Tibial artery (tissue), 4 donors: ENCODE data around the gene PGAM5.

Experiments
- DNase-seq, 2 donors: peaks; one replicate each; pipeline ENCODE4 v3.0.0-alpha.2; 2019
- H3K27ac ChIP-seq, 2 donors: fragments of 200-600 bp; sonication (generic) in 1 of 2; 1 replicate in 1 of 2; 2 replicates in 1 of 2; pipeline ENCODE4 v1.5.1; 2018 to 2019; ENCODE audit warnings: mild to moderate bottlenecking in 1 of 2
- H3K27me3 ChIP-seq, 2 donors: fragments of 200-600 bp; sonication (generic) in 1 of 2; one replicate each; pipeline versions ENCODE4 v1.5.1 to v1.6.0; 2016 to 2019
- H3K36me3 ChIP-seq, 3 donors: fragments of 200-600 bp; sonication (generic) in 2 of 3; one replicate each; pipeline ENCODE4 v1.5.1; 2016 to 2019; ENCODE audit warnings: mild to moderate bottlenecking in 2 of 3
- H3K4me1 ChIP-seq, 4 donors: fragments of 200-600 bp; sonication (generic) in 2 of 4; 1 replicate in 3 of 4; 2 replicates in 1 of 4; pipeline ENCODE4 v1.5.1; 2016 to 2019
- H3K4me3 ChIP-seq, 2 donors: fragments of 200-600 bp; sonication (generic) in 1 of 2; 1 replicate in 1 of 2; 2 replicates in 1 of 2; pipeline ENCODE4 v1.5.1; 2018 to 2019; ENCODE audit warnings: mild to moderate bottlenecking in 2 of 2
- H3K9me3 ChIP-seq, 3 donors: fragments of 200-600 bp; sonication (generic) in 1 of 3; one replicate each; pipeline ENCODE4 v1.5.1; 2016 to 2019
- intact Hi-C: fragments of 100-400 bp; cut with DNase I; formaldehyde crosslinking; loops from one replicate; pipeline ENCODE4 v1.15.0; 2023; ENCODE audit warnings: low total_unique reads
- TF ChIP-seq, protein P1 (sequence below), 2 experiments: fragments of 200-600 bp in 1 of 2; fragments of 450-650 bp in 1 of 2; IDR thresholded peaks; one replicate each; pipeline ENCODE4 v1.5.1; 2017 to 2019; ENCODE audit warnings: antibody characterized with exemption in 2 of 2, mild to moderate bottlenecking in 1 of 2, moderate library complexity in 1 of 2

PGAM5 gene

DNA sequence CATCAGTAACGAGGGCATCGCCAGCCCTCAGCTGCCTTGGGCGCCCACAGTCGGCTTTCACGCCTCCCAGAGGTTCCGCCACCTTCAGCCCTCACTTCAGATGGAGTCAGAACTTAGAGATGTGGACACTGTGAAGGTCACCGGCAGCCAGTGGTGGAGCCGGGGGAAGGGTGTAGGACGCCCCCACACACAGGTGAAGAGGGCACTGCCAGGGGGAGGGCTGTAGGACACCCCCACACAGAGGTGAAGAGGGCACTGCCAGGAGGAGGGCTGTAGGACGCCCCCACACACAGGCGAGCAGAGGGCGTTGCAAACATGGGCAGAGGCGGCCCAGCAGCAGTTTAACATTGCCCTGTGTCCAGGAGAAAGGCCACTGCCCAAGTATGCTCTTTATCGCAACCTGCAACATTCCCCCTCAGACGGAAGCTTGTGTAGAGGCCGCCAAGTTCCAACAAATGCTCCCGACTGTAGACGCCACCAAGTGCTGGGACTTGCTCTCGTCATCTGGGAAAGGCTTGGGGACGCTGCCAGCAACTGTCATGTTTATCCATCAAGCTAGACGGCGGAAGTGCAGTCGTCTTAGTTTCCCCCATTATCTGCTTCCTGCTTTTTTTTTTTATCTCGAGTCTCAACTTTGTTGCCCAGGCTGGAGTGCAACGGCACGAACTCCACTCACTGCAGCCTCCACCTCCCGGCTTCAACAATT is 55.9 kb downstream of the PGAM5 start:
- TF ChIP-seq, protein P1, sequence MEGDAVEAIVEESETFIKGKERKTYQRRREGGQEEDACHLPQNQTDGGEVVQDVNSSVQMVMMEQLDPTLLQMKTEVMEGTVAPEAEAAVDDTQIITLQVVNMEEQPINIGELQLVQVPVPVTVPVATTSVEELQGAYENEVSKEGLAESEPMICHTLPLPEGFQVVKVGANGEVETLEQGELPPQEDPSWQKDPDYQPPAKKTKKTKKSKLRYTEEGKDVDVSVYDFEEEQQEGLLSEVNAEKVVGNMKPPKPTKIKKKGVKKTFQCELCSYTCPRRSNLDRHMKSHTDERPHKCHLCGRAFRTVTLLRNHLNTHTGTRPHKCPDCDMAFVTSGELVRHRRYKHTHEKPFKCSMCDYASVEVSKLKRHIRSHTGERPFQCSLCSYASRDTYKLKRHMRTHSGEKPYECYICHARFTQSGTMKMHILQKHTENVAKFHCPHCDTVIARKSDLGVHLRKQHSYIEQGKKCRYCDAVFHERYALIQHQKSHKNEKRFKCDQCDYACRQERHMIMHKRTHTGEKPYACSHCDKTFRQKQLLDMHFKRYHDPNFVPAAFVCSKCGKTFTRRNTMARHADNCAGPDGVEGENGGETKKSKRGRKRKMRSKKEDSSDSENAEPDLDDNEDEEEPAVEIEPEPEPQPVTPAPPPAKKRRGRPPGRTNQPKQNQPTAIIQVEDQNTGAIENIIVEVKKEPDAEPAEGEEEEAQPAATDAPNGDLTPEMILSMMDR (IDR thresholded peaks at IDR 0.05) = no peak
- intact Hi-C loops = loop anchor here (10.0 kb wide), 2 partner anchors 52 to 138 kb away; partner anchors contain the start of gene PGAM5
- H3K36me3 ChIP-seq = peaks cover 3 to 20% (median 18%) of the 10 kb centered on the region in 3 donors
- DNase-seq = peak in 1 of 2 donors; percentile 70
- no peaks in the 10 kb centered on the region for H3K27me3 ChIP-seq
- H3K4me1 ChIP-seq = peaks cover 0 to 8% (median 7%) of the 10 kb centered on the region in 4 donors
- H3K4me3 ChIP-seq = no peak overlapping the region
- peak overlapping the region in 1 of 2 donors; percentile 36 for H3K27ac ChIP-seq
- H3K9me3 ChIP-seq = no peaks in the 10 kb centered on the region

DNA sequence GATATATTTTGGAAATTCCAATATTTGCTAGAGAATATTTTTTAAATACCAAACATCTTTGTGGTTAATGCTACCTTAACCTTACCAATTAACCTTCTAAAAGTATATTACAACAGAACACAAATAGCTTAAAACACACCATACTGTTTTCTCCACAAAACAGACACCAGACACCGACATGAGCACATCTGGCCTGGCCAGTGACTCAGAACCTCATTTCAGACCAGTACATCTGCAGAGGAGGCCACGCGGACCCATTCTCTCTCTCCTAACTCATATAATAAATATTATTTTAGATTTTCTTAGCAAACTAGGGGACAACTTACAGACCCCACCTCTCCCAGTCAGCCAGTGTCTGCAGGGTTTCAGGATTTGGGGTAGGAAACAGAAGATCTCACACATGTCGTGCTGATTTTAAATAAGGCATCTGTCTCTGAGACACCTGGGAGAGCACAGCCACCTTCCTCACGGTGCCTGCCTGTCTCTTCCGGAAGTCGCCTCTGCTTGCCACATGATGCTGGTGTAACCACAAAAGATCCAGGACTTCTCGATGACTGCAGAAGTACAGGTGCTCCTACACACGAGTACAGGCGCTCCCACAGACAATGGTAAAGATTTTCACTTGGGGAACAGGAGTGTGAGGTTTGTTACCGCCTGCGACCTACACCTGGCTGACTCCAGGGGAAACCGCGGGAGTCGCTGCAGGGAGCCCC is 60.6 kb downstream of the PGAM5 start:
- H3K9me3 ChIP-seq = no peaks in the 10 kb centered on the region
- no peak for DNase-seq
- H3K36me3 ChIP-seq = peaks cover 50 to 67% (median 63%) of the 10 kb centered on the region in 3 donors
- no peak overlapping the region for H3K27ac ChIP-seq
- H3K4me1 ChIP-seq = no peaks in the 10 kb centered on the region
- H3K4me3 ChIP-seq = no peak overlapping the region
- intact Hi-C loops = loop anchor here (10.0 kb wide), 1 partner anchor 54 kb away; the partner anchor contains the start of gene GOLGA3
- TF ChIP-seq, protein P1 (IDR thresholded peaks at IDR 0.05) = no peak
- H3K27me3 ChIP-seq = no peaks in the 10 kb centered on the region
